ENCODE data around the gene FBF1.

DNA sequence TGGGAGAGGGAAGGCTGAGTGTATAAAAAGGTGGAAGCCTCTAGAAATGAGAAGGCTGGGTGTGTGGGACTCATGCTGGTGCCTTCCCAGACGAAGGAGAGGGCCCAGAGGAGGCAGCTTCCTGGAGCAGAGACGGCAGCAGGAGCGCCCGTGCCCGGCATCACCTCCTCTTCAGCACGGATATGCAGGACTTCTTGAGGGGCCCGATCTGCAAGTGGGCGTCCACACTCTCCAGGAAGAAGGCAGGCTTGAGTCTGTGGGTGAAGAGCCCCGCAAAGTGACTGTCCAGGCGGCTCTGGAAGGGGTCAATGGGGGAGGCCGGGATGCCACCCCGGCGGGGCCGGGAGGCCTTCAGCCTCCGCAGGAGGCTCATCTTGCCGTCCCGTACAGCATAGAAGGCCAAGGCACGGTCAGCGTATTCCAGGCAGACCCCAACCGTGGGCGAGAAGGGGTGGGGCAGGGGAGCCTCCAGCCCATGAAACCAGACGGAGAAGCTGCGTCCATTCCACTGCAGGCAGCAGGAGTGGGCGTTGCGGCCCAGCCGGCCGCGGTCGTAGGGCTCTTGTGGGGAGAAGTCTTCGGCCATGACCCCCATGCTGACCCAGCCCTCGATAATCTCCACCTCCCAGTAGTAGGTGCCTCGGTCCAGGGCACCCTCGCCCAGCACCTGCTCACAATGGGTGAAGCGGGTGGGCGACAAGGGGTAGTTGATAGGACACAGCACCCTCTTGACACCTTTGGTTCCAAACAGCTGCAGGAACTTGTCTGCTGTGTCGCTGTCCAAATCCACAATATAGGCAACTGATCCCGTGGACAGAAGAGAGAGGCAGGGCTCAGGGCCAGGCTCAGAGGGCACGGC lies 66.3 kb downstream of the FBF1 start:
- no peak for TF ChIP-seq POLR2AphosphoS5 (IDR thresholded peaks at IDR 0.05)
- TF ChIP-seq, protein P1, sequence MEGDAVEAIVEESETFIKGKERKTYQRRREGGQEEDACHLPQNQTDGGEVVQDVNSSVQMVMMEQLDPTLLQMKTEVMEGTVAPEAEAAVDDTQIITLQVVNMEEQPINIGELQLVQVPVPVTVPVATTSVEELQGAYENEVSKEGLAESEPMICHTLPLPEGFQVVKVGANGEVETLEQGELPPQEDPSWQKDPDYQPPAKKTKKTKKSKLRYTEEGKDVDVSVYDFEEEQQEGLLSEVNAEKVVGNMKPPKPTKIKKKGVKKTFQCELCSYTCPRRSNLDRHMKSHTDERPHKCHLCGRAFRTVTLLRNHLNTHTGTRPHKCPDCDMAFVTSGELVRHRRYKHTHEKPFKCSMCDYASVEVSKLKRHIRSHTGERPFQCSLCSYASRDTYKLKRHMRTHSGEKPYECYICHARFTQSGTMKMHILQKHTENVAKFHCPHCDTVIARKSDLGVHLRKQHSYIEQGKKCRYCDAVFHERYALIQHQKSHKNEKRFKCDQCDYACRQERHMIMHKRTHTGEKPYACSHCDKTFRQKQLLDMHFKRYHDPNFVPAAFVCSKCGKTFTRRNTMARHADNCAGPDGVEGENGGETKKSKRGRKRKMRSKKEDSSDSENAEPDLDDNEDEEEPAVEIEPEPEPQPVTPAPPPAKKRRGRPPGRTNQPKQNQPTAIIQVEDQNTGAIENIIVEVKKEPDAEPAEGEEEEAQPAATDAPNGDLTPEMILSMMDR (IDR thresholded peaks at IDR 0.05; ENCODE audit: poor library complexity, severe bottlenecking), result no peak
- TF ChIP-seq EZH2 (IDR thresholded peaks at IDR 0.05; ENCODE audit: borderline replicate concordance, insufficient read depth, low read length, poor library complexity, severe bottlenecking), result no peak
- TF ChIP-seq REST (IDR thresholded peaks at IDR 0.05; ENCODE audit: borderline replicate concordance), result no peak
- TF ChIP-seq EP300 (conservative IDR thresholded peaks at IDR 0.05; ENCODE audit: poor library complexity, severe bottlenecking), result no peak
- no peak for TF ChIP-seq SMC3 (conservative IDR thresholded peaks at IDR 0.05; ENCODE audit: poor library complexity)
- TF ChIP-seq TAF1 (IDR thresholded peaks at IDR 0.05; ENCODE audit: low read depth), result no peak
- TF ChIP-seq RAD21 (conservative IDR thresholded peaks at IDR 0.05), result no peak
